ENCODE results near the gene PIP4K2C.
"Not testable (repeated sequence)": the region's sequence is repeated elsewhere in the genome, so short reads cannot be mapped to it uniquely, and the experiment has no call there.

PIP4K2C gene

GRCh38 chr12:57641699-57642442, 50.9 kb downstream of the PIP4K2C start:
- no peak for DNase-seq

GRCh38 chr12:57645990-57646658, 55.1 kb downstream of the PIP4K2C start:
- DNase-seq, result not testable (repeated sequence)

- not testable (repeated sequence) for DNase-seq
Measured at GRCh38 chr12:57646659-57647049, 55.7 kb downstream of the PIP4K2C start.

Data from CD4-positive, alpha-beta T cell treated with Interleukin-17A for 4 hours (primary cell).